Upper lobe of right lung (tissue), 1 donor: ENCODE data around the gene TUBGCP2. TPM values are rescaled to one million over a fixed set of nuclear protein-coding genes. Genes with fewer than 3 reads are reported as not detected.

Experiments
- ATAC-seq: fragments of 200-7000 bp; cut with Tn5 transposase; one replicate; pipeline ENCODE4 v1.9.1; 2020; ENCODE audit warnings: mild to moderate bottlenecking, moderate library complexity
- DNase-seq: peaks from one replicate; pipeline ENCODE4 v3.0.0-alpha.2; 2020
- H3K27ac ChIP-seq: fragments of 200-600 bp; one replicate; pipeline ENCODE4 v1.8.0; 2022
- H3K27me3 ChIP-seq: fragments of 200-600 bp; one replicate; pipeline ENCODE4 v1.8.0; 2022; ENCODE audit warnings: mild to moderate bottlenecking
- H3K36me3 ChIP-seq: fragments of 200-600 bp; one replicate; pipeline ENCODE4 v1.8.0; 2022
- H3K4me1 ChIP-seq: fragments of 200-600 bp; one replicate; pipeline ENCODE4 v1.8.0; 2022
- H3K4me3 ChIP-seq: fragments of 200-600 bp; one replicate; pipeline ENCODE4 v1.8.0; 2022; ENCODE audit warnings: mild to moderate bottlenecking
- H3K9me3 ChIP-seq: fragments of 200-600 bp; one replicate; pipeline ENCODE4 v1.8.0; 2022
- CTCF ChIP-seq: fragments of 200-600 bp; IDR thresholded peaks from one replicate; pipeline ENCODE4 v1.8.0; 2022; ENCODE audit warnings: antibody characterized with exemption
- intact Hi-C: fragments of 100-400 bp; cut with DNase I; formaldehyde crosslinking; loops from one replicate; pipeline ENCODE4 v1.11.0; 2022
- total RNA-seq: library from RNA; stranded (reverse); fragmentation: NEBNext Ultra II Directional; extraction: Animal tissue kit (Norgen Biotek cat#: 25700); gene quantifications from one replicate; pipeline ENCODE4 v1.2.1, GENCODE V29; 2021
- donor health status: DM: no; HTN: yes; CAD: no; lungs with severe emphysema.

Gene TUBGCP2
- total RNA-seq, 1 donor from 2014 or later: 44.6 TPM

- no peaks in the 10 kb centered on the region for H3K36me3 ChIP-seq
- intact Hi-C loops: no loop called here
- TF ChIP-seq CTCF: no peak
- DNase-seq (no peak), ATAC-seq (no peak)
- no peak overlapping the region for H3K4me3 ChIP-seq
- H3K27ac ChIP-seq: no peak overlapping the region
- peaks cover 53% of the 10 kb centered on the region for H3K27me3 ChIP-seq
- peaks cover 16% of the 10 kb centered on the region for H3K4me1 ChIP-seq
- no peaks in the 10 kb centered on the region for H3K9me3 ChIP-seq
These were observed 29.7 kb upstream of the TUBGCP2 start for GRCh38 chr10:133338080-133339071.

DNA sequence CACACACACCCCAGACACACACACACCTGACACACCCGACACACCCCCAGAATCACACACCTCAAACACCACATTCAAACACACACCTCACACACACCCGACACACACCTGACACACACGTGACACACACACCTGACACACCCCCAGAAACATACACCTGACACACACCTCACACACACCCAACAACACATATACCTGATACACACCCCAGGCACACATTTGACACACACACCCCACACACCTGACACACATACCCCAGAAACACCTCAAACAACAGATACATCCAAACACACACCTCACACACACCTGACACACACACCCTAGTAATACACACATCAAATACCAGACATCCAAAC is 28.7 kb upstream of the TUBGCP2 start:
- Histone ChIP-seq H3K9me3 (no peaks in the 10 kb centered on the region), H3K4me1 (peaks cover 16% of the 10 kb centered on the region), H3K36me3 (no peaks in the 10 kb centered on the region), H3K4me3 (no peak overlapping the region), H3K27ac (no peak overlapping the region), H3K27me3 (peaks cover 48% of the 10 kb centered on the region)
- intact Hi-C loops: no loop called here
- no peak for DNase-seq
- TF ChIP-seq CTCF: no peak
- ATAC-seq: no peak

GRCh38 chr10:133336577-133337369 is 28.1 kb upstream of the TUBGCP2 start, which contains the start of gene CALY:
TSS of gene CALY (minus strand) at chr10:133336896. CDS start at chr10:133328989, 7,907 bp downstream.
- no peaks in the 10 kb centered on the region for H3K36me3 ChIP-seq
- no peak within 1 kb of the TSS for H3K27ac ChIP-seq
- H3K27me3 ChIP-seq: peaks cover 48% of the 10 kb centered on the region
- no peaks in the 10 kb centered on the region for H3K9me3 ChIP-seq
- H3K4me3 ChIP-seq: peak within 1 kb of the TSS; percentile 32
- intact Hi-C loops: no loop called here
- TF ChIP-seq CTCF: no peak
- peaks cover 16% of the 10 kb centered on the region for H3K4me1 ChIP-seq
- DNase-seq (peak; percentile 77), ATAC-seq (peak; percentile 11)

GRCh38 chr10:133336118-133336576 is 27.5 kb upstream of the TUBGCP2 start:
- no peak for DNase-seq
- Histone ChIP-seq H3K27me3 (peaks cover 50% of the 10 kb centered on the region), H3K27ac (no peak overlapping the region), H3K9me3 (no peaks in the 10 kb centered on the region), H3K4me3 (peak overlapping the region; percentile 32), H3K36me3 (no peaks in the 10 kb centered on the region), H3K4me1 (peaks cover 16% of the 10 kb centered on the region)
- no peak for TF ChIP-seq CTCF
- ATAC-seq: no peak
- intact Hi-C loops: no loop called here

- peaks cover 16% of the 10 kb centered on the region for H3K4me1 ChIP-seq
- intact Hi-C loops: no loop called here
- no peaks in the 10 kb centered on the region for H3K9me3 ChIP-seq
- H3K27ac ChIP-seq: no peak overlapping the region
- DNase-seq (peak; percentile 76), ATAC-seq (peak; percentile 24)
- H3K36me3 ChIP-seq: no peaks in the 10 kb centered on the region
- no peak for TF ChIP-seq CTCF
- peak overlapping the region; percentile 32 for H3K4me3 ChIP-seq
- H3K27me3 ChIP-seq: peaks cover 55% of the 10 kb centered on the region
These were observed 26.8 kb upstream of the TUBGCP2 start for GRCh38 chr10:133335246-133336117.
